Stimulated activated CD4-positive, alpha-beta T cell treated with anti-CD3 and anti-CD28 coated beads, Interleukin-1b, Interleukin-23, amount 100 ng/mL, for 1 hour (primary cell): ENCODE data around the gene HYDIN.
A peak's percentile ranks its signal among the peaks of the same experiment; 100 is the strongest.
"Not testable (repeated sequence)": the region's sequence is repeated elsewhere in the genome, so short reads cannot be mapped to it uniquely, and the experiment has no call there.

Experiments
- DNase-seq, 2 donors: peaks; one replicate each; pipeline ENCODE4 v3.0.0-alpha.2; 2020; ENCODE audit warnings: low read depth in 2 of 2

The HYDIN gene

DNA sequence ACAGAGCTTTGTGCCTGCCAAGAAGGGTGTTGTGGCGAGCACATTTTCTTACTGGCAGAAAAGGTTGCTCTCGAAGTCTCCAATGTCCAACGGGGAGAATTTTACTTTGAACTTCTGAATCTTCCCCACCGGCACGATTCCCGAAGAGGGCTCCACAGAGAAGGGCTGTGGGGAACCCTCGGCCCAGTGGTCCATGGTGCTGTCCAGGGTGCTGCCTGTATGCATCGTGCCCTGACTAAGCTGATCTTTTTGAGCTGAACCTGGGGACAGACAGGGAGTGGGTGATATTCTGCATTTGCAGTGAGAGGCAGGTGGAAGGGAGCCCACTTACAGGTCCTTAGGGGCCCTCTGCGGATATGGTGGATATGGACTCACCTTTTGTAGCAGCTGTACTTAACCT lies 368.5 kb downstream of the HYDIN start:
- not testable (repeated sequence) for DNase-seq

DNA sequence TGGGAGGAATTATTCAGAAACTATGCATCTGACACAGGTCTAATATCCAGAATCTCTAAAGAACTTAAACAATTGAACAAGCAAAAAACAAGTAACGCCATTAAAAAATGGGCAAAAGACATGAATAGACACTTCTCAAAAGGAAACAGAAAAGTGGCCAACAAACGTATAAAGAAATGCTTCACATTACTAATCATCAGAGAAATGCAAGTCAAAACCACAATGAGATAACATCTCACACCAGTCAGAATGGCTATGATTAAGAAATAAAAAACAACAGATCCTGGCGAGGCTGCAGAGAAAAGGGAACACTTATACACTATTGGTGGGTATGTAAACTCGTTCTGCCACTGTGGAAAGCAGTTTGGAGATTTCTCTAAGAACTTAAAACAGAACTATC lies 379.2 kb downstream of the HYDIN start:
- not testable (repeated sequence) for DNase-seq

DNA sequence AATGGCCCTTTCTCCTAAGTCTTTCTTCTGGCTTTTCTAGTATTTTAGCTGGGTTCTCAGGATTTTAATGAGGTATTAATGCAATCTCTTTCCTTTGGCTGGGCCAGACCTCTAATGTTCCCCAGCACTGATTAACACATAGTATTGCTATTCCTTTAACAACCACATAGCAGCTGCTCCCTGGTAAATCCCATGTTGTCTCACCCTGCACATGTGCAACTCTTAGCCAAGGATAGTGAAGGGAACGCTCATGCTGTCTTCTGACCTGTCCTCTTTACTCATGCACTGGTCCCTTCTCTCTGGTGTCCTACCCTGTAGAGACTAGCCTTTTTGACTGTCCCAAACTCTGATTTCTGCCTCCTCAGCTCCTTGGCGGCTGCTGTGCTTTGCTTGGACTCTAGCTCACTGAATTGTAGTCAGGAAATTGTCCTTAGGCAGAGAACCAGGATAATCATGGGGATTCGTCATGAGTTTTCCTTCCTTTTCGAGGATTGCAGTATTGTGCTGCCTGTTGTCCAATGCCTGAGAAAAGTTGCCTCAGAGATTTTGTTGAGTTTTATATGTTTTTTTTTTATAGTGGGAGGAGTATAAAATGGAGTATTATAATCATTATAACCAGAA lies 406.9 kb downstream of the HYDIN start:
- DNase-seq, result not testable (repeated sequence)

DNA sequence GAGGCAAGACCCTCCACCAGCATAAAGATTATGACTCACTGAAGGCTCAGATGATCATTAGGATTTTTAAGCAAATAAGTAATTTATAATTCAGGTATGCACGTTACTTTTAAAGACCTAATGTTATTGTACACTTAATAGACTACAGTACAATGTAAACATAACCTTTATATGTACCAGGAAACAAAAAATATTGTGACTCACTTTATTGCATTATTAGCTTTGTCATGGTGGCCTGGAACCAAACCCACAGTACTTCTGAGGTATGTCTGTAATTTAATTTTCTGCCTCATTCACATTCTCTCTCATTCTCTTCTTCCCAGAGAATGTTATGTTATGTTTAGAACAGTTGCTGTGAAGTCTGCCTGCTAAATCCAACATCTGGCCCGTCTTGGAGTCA lies 407.8 kb downstream of the HYDIN start:
- not testable (repeated sequence) for DNase-seq

DNA sequence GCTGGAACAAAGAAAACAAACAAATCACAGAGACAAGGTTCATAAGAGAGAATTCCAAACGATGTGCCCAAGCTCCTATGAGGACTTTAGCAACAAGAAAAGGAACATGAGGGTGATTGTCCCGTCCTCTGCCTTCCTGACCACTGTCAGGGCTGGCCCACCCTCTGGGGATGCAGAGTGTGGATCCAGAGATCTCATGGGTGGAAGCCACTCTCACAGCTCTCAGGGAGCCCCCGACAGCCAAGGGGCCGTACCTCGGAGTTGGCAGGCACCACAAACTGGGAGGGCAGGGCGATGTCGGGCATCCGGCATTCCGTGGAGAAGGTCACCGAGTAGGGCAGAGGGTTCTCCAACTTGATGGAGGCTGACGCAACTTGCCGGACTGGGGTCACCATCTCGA lies 412.4 kb downstream of the HYDIN start:
- not testable (repeated sequence) for DNase-seq

DNA sequence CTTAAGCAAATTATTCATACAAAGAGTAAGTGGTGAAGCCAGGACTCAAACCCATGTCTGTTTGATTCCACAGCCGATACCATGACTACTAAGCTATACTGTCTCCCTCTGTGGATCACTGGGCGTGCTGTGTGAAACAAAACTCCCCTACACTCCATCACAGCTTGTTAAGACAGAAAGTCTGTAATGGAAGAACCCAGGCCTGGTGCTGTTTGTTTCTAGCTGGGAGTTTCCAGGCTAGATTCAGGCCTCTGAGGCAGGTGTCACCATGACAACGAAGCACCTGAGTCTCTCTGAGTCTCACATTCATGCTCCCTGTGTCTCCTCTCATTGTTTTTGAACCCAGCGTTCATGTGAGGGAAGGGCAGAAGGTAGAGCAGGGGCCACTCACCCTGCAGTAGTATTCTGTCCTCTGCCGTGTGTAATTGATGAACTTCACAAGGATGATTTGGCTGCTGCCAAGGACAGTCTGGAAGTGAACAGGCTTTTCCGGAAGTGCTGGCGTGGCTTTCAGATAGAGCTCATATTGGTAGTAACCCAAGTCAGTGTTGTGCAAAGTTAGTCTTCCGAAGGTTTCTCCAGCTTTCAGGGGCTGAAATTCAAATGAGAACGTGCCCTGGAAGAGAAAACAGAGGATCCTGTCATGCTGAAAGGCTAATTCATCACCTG lies 421.0 kb downstream of the HYDIN start:
- no peak for DNase-seq

DNA sequence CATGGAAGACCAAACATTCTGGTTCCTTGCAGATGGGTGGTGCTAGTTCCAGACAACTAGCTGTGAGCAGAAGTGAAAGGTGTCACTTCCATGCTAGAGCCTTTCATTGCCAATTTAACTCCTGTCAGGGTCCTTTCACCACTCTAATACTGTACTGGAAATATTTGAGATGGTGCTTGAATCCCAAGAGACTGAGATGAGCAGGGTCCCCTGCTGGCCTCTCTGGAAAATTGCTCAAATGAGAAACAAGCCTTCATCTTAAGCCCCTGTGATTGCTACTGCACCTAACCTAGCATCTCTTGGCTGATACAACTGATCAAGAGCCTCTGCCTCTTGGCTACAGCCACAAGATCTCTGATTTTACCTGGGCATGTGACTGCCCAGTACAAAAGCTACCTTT lies 422.2 kb downstream of the HYDIN start:
- DNase-seq, result no peak

DNA sequence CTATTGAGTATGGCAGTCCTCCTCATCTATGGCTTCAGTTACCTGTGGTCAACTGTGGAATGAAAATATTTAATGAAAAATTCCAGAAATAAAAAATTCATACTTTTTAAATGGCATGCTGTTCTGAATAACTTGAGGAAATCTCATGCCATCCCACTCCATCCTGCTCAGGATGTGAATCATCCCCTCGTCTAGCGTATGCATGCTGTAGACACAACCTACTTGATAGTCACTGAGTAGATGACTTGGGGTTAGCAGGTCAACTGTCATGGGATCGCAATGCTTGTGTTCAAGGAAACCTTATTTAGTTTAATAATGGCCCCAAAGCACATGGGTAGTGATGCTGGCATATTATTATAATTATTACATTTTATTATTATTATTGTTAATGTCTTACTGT lies 424.7 kb downstream of the HYDIN start:
- no peak for DNase-seq

DNA sequence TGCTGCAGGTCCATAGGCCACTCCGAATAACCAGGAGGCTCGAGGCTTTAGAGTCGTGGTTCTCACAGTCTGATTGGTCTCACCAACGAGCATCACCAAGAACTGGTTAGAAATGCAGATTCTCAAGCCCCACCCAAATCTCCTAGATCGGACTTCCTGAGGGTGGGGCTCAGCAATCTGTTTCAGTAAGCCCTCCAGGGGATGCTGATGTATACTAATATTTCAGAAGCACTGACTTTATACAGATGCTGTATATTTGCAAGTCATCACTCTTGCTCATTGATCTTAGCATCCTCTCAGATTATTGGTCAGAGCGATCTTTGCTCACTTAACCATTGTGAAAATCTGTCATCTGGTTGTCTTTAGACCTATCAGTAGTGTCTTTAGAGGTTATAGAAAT lies 425.1 kb downstream of the HYDIN start:
- no peak for DNase-seq

DNA sequence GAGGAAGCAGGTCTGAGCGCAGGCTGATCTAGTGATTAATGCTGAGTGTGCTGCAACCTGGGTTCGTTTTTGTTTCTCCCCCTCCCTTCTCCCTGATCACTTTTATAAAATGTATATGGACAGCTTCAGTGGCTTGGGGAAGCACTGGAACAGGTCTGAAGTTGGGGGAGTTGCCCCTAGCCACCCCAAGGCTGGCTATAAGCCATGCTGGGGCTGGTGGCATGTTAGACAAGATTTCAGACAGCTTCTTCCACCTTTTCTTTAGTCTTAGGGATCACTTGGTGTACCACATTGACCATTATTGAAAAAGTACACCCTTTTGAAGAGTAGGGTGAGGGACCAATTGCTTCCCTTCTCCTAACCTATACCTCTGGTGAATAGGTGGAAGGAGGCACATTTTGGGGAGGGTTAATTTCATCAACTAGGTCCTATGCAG lies 425.8 kb downstream of the HYDIN start:
- no peak for DNase-seq

DNA sequence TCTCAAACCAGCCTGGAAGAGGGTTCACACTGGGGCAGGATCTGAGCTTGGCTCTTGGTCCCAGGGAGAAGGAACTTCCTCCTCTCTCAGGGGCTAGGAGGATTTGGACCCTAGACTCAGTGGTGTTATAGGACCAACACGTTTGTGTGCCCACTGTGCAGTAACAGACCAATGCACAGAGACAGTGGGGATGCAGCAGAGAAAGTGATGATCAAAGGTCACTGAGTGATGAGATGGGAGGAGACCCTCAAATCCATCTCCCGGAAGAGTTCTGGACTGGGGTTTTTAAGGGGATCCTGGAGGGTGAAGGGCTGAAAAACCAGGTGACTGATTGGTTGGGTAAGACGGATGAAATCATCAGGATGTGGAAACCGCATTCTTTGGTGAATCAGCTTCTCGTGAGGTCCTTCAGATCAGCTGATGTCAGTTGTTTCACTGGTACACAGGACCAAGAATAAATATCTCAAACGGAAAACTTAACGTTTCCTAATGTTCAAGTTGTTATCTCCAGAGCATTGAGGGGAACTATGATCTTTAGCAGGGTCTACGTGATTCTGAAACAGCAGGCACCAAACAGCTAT lies 426.3 kb downstream of the HYDIN start:
- no peak for DNase-seq

DNA sequence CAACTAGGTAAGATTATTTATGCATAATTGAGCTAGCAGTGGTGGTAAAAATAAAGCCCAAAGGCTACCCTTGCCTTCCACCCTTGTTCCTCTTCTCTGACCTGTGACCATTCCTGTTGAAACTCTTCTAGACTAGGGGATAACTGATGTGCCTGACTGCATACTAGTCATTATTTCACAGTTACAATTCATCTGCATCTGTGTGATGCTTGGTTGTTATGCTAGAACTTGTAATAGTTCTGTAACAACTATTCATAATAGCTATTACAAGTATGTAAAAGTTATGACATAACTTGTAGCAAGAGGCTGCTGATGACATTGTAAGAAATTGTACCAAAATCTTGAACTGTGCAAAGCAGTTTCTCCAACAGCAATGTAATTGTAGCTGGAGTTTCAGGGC lies 427.2 kb downstream of the HYDIN start:
- no peak for DNase-seq

DNA sequence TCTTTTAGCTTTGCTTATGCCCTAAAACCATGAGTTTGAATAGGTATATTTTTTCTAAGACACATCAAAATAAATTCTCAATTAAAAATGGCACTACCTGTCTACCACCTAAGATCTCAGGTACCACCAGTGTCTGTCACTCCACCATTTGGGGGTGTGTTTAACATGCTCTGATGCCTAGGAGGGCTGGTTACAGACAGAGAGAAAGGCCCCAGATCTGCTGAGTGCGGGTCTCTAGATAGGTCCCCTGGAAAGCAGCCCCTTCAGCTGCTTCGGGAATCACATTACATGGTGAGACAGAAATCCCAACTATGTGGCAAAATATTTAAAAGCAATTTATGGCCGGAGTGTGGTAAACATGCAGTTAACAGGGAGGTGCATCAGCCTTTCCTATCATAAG lies 428.9 kb downstream of the HYDIN start:
- no peak for DNase-seq

DNA sequence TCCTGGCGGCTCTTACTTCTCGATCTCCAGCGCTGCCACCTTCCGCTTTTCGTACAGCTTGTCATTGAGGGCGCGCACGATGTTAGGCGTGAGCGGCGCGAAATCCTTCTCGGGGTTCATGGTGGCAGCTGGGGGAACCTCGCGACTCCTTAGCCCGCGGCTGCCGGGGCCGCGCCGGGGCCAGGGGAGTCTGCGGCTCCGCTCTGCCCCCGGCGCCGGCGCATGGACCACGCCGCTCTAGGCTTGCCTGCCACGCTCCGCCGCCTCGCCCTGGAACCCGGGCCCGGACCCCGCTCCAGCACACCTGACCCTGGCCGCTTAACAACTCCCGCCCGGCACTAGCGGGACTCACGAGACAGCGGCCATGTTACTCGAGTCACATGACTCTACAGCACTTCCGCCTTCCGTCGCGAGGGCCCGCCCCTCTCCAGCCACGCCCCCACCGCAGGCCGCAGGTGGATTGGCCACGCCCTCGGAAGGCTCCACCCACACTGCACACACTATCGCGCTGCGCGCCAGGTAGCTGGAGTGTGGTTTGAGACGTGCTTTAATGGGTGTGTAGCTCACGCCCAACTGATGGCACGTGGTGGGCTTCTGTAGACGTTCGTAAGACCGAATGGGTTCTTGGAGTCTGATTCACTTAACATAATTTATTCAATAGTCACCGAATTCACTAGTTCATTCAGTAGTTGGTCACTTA lies 429.6 kb downstream of the HYDIN start, which contains the start of gene VAC14:
VAC14 (minus strand) TSS at position 378 of the 700 bp plus-strand sequence; CDS start at position 120, 258 bp downstream.
- peak; percentile 90 to 97 for DNase-seq

DNA sequence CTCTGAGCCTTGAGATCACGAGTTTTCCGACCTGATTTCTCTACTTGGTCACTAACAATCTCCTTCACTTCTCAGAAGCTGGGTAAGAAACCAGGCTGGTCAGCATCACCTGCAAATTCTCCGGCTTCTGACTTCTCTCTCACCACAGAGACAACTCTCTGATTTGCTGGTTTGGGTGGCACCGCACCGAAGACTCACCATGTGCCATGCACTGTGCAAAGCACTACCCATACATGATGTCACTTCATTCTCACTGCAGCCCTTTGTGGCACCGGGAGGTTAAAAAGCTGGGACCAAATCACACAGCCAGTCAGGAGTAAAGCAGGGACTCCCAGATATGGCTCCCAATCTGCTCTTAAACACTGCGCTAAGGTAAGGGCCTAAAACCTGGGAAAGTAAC lies 430.2 kb downstream of the HYDIN start:
- DNase-seq, result no peak

DNA sequence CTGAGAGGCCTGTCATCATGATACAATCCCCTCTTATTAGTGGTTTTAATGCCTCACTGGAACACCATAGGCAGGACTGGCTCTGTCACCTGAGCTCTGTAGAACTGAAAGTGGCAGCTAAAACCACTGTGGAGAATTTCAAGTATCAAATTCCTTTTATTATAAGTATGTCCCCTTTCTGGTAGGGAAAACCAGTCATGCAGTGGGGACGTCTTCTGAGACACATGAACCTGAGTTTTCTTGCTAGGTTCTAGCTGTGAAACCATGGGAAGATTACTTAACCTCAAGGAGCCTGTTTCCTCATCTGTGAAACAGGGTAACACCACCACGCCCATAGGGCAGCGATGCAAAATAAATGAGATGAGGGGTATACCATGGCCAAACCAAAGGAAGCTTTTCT lies 434.2 kb downstream of the HYDIN start:
- DNase-seq, result no peak

DNA sequence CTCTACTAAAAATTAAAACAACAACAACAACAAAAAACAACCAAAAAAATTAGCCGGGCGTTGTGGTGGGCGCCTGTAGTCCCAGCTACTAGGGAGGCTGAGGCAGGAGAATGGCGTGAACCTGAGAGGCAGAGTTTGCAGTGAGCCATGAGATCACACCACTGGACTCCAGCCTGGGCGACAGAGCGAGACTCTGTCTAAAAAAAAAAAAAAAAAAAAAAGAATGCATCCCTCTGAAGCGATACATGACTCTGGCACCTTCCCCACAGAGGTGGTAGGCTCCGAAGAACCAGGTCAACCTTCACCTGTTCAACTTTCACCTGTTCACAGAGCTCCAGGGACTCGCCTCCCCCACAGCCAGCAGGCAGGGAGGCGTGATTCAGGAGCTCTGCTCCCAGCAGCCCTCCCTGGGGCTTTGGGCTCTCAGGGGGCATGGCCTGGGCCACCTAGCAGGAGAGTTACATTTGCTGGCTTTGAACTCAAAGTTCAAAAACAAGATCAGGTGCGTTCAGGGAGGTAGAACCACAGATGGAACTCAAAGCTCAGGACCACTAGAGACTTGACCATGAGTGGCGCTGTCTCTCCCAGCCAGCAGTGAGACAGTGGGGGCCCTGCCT lies 435.1 kb downstream of the HYDIN start:
- no peak for DNase-seq

DNA sequence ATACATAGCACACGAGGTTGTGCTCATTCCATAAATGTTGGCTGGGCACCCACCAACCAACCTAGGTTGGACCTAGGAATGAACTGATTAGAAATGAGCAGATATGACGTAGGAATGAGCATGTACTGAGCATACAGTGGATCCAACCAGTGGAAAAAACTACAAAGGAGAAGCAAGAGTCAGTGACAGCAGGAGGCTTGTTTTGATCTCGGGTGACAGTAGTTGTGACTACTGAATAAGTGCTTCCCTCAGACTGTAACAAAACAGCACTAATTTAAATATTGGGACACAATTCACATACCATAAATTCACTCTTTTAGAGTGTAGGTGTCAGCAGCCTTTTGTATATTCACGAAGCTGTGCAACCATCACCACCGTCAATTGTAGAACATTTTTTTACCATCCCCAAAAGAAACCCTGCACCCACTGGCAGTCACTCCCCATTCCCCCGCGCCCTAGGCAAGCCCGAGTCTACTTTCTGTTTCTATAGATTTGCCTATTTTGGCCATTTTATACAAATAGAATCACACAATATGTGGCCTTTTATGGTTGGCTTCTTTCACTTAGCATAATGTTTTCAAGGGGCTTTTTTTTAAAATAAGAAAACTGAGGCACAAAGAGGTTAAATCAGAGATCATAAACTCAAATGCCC lies 436.5 kb downstream of the HYDIN start:
- DNase-seq, result no peak

DNA sequence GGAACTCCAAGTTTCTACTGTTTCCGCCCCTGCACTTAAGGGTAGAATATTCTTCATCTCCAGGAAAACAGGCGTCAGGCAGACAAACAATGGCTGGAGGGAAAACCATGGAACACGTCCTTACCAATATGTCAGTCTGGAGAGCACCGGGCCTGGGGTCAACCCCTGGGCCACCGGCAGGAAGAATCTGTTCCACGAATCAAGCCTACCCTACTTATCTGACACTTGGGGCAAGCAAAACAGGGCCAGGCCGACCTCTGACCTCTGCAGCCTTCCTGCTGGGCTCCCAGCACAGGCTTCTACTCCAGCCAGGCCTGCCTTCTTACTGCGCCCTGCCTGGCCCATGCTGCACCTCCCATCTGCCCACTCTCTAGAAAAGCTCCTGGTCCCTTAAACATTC lies 439.7 kb downstream of the HYDIN start:
- DNase-seq, result no peak

DNA sequence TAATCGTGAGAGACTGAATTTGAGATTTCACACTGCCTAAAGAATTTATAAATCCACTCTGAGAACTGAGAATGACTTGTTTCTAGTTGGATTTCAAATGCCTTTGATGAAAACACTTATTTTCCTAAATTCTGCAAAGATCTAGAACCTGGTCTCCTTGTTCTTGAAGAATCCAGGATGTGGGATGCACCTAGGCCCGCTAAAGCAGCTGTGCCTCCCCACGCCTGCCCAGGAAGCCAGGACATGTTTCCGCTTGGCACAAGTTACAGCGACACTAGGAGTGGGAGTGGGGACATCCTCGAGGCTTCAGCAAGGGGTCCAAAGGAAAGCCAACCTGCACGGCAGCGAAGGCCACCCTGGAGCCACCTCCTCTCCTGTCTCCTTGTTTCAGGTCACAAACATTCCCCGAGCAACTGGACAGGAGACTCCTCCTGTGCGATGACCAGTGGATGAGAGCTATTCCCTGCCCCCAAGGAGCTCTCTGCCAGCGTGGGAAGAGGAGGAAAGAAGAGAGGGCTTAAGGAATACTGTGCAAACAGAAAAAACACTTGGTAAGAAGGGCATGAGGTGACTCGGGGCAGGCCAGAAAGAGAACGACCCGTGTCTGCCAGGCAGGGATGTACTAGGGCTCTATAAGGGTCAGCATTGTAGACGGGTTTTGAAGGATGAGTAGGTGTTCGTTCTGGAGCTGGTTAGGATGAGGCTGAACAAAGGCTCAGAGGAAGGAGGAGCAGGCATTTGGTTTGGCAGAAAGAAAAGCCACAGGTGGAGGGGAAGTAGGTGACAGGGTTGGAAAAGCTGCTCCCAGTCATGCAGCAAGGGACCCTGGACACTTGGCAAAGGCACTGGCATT lies 440.7 kb downstream of the HYDIN start:
- DNase-seq, result no peak
